Measurements from ENCODE around the gene PRKRIP1. TPM values are rescaled to one million over a fixed set of nuclear protein-coding genes. Genes with fewer than 3 reads are reported as not detected.

Gene PRKRIP1
- total and polyA plus RNA-seq, 5 donors from 2014 or later: 12.3 to 47.7 (median 15.4) TPM

DNA sequence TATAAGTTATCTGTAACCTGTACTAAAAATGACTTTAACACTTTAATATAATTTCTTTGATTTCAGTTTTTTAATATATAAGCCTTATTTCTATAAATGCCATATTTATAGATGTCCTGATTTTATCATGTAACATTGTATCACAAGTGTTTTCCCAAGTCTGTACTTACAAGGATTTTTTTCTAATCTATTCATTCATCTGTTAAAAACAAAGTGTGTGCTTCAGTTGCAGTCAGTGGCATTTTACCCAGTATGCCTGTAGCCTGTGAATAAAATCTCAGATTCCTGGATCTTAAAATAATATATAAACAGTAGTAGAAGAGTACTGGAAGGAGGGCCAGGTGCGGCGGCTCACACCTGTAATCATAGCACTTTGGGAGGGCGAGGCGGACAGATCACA lies 17.4 kb downstream of the PRKRIP1 start:
- H3K27ac Mint-ChIP-seq: peak overlapping the region; percentile 35 to 81 (median 53)
- no peak overlapping the region for H3K4me3 ChIP-seq (ENCODE audit: low read depth, low read length)
- no peak for ATAC-seq (ENCODE audit: low read depth in 2 of 2)
- H3K9me3 Mint-ChIP-seq: peaks cover 0 to 2% (median 0%) of the 10 kb centered on the region in 7 donors
- no peaks in the 10 kb centered on the region for H3K27me3 ChIP-seq (ENCODE audit: control insufficient read depth, insufficient read depth, low read length)
- H3K36me3 Mint-ChIP-seq: peaks cover 25% of the 10 kb centered on the region
- no peak for DNase-seq
- H3K4me1 Mint-ChIP-seq: peaks cover 19 to 52% (median 39%) of the 10 kb centered on the region in 4 donors
- H3K4me3 Mint-ChIP-seq: no peak overlapping the region
- H3K27me3 Mint-ChIP-seq: no peaks in the 10 kb centered on the region
- H3K36me3 ChIP-seq (ENCODE audit: control insufficient read depth, insufficient read depth, low read length): peaks cover 35% of the 10 kb centered on the region
- peak overlapping the region; percentile 1 for H3K27ac ChIP-seq (ENCODE audit: insufficient read depth, low read length, poor library complexity, severe bottlenecking)
- H3K4me1 ChIP-seq (ENCODE audit: control insufficient read depth, insufficient read depth, low read length, poor library complexity, severe bottlenecking): peaks cover 40% of the 10 kb centered on the region
- peaks cover 0 to 3% of the 10 kb centered on the region in 2 experiments for H3K9me3 ChIP-seq (ENCODE audit: control insufficient read depth in 2 of 2, low read length in 2 of 2)

DNA sequence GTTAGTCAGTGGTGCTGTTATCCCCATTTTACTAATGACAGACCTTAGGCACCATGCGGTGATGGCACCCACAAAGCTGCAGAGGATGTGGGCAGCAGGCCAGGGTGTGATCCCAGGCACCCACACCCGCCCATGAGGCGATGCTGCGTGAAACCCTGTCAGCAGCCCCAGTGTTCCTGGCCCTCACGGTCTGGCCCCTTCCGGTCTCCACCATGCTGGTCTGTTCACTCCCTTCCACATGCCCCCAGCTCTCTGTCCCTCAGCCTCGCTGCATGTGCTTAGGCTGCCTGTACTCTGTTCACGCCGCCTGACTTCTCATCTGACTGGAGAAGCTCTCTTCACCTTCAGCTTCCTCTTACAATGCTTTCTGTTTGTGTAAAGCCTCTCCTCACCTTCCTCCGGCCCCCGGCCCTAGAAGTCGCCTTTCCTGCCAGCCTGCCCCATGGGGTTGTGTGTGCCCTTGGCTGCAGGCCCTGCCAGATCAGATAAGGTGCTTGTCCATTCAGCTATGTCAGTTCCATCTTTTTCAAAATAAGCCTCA lies 19.6 kb downstream of the PRKRIP1 start:
- H3K27me3 Mint-ChIP-seq: no peaks in the 10 kb centered on the region
- H3K4me3 Mint-ChIP-seq: peak overlapping the region; percentile 58 to 86 (median 78)
- peak overlapping the region; percentile 93 to 98 (median 96) for H3K27ac Mint-ChIP-seq
- peaks cover 0 to 2% (median 0%) of the 10 kb centered on the region in 7 donors for H3K9me3 Mint-ChIP-seq
- Histone ChIP-seq H3K9me3 (ENCODE audit: control insufficient read depth in 2 of 2, low read length in 2 of 2) (no peaks in the 10 kb centered on the region), H3K27ac (ENCODE audit: insufficient read depth, low read length, poor library complexity, severe bottlenecking) (peak overlapping the region; percentile 74), H3K4me3 (ENCODE audit: low read depth, low read length) (peak overlapping the region; percentile 54), H3K27me3 (ENCODE audit: control insufficient read depth, insufficient read depth, low read length) (no peaks in the 10 kb centered on the region), H3K4me1 (ENCODE audit: control insufficient read depth, insufficient read depth, low read length, poor library complexity, severe bottlenecking) (peaks cover 44% of the 10 kb centered on the region), H3K36me3 (ENCODE audit: control insufficient read depth, insufficient read depth, low read length) (peaks cover 18% of the 10 kb centered on the region)
- peak in 2 of 3 donors; percentile 52 to 90 for DNase-seq
- peaks cover 27 to 71% (median 49%) of the 10 kb centered on the region in 4 donors for H3K4me1 Mint-ChIP-seq
- peak; percentile 74 to 79 for ATAC-seq (ENCODE audit: low read depth in 2 of 2)
- H3K36me3 Mint-ChIP-seq: peaks cover 20% of the 10 kb centered on the region

DNA sequence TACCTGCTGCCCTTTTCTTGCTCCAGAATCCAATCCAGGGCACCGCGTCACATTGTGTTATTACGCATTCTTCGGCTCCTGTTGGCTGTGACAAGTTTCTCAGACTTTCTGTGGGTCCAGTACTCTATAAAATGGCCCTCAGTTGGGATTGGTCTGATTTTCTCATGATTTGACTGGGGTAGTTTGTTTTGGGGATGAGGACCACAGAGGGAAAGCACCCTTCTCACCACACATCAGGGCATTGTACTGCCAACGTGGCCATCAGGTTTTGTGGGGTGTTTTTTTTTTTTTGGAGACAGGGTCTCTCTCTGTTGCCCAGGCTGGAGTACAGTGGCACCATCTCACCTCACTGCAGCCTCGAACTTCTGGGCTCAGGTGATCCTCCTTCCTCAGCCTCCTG lies 20.2 kb downstream of the PRKRIP1 start:
- no peaks in the 10 kb centered on the region for H3K9me3 ChIP-seq (ENCODE audit: control insufficient read depth in 2 of 2, low read length in 2 of 2)
- peaks cover 13% of the 10 kb centered on the region for H3K36me3 ChIP-seq (ENCODE audit: control insufficient read depth, insufficient read depth, low read length)
- peak overlapping the region; percentile 54 for H3K4me3 ChIP-seq (ENCODE audit: low read depth, low read length)
- H3K27ac Mint-ChIP-seq: peak overlapping the region; percentile 93 to 98 (median 96)
- no peaks in the 10 kb centered on the region for H3K27me3 ChIP-seq (ENCODE audit: control insufficient read depth, insufficient read depth, low read length)
- peaks cover 44% of the 10 kb centered on the region for H3K4me1 ChIP-seq (ENCODE audit: control insufficient read depth, insufficient read depth, low read length, poor library complexity, severe bottlenecking)
- peak overlapping the region; percentile 74 for H3K27ac ChIP-seq (ENCODE audit: insufficient read depth, low read length, poor library complexity, severe bottlenecking)
- H3K9me3 Mint-ChIP-seq: peaks cover 0 to 2% (median 0%) of the 10 kb centered on the region in 7 donors
- no peak for DNase-seq
- peak overlapping the region; percentile 58 to 86 (median 78) for H3K4me3 Mint-ChIP-seq
- H3K36me3 Mint-ChIP-seq: peaks cover 23% of the 10 kb centered on the region
- H3K27me3 Mint-ChIP-seq: no peaks in the 10 kb centered on the region
- peaks cover 30 to 76% (median 53%) of the 10 kb centered on the region in 4 donors for H3K4me1 Mint-ChIP-seq
- ATAC-seq (ENCODE audit: low read depth in 2 of 2): no peak

DNA sequence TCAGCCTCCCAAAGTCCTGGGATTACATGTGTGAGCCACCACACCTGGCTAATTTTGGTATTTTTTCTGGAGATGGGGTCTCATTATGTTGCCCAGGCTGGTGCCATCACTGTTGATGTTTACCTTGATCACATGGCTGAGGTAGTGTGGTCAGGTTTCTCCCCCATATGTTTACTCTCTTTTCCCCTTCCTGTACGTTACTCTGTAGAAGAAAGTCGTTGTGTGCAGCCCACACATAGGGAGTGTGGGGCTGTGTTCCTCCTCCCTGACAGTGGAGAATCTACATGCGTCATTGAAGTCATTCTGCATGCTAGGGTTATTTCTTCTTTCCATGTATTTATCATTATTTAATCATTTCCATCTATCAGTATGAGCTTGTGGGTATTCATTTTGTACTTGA lies 20.9 kb downstream of the PRKRIP1 start:
- Histone ChIP-seq H3K9me3 (ENCODE audit: control insufficient read depth in 2 of 2, low read length in 2 of 2) (no peaks in the 10 kb centered on the region), H3K4me3 (ENCODE audit: low read depth, low read length) (peak overlapping the region; percentile 48), H3K27ac (ENCODE audit: insufficient read depth, low read length, poor library complexity, severe bottlenecking) (peak overlapping the region; percentile 24), H3K4me1 (ENCODE audit: control insufficient read depth, insufficient read depth, low read length, poor library complexity, severe bottlenecking) (peaks cover 44% of the 10 kb centered on the region), H3K27me3 (ENCODE audit: control insufficient read depth, insufficient read depth, low read length) (no peaks in the 10 kb centered on the region), H3K36me3 (ENCODE audit: control insufficient read depth, insufficient read depth, low read length) (peaks cover 11% of the 10 kb centered on the region)
- peaks cover 30 to 76% (median 53%) of the 10 kb centered on the region in 4 donors for H3K4me1 Mint-ChIP-seq
- H3K36me3 Mint-ChIP-seq: peaks cover 23% of the 10 kb centered on the region
- H3K27me3 Mint-ChIP-seq: no peaks in the 10 kb centered on the region
- ATAC-seq (ENCODE audit: low read depth in 2 of 2) (peak in 1 of 2 donors; percentile 13), DNase-seq (peak in 1 of 3 donors; percentile 36)
- H3K9me3 Mint-ChIP-seq: peaks cover 0 to 2% (median 0%) of the 10 kb centered on the region in 7 donors
- peak overlapping the region; percentile 92 to 98 (median 96) for H3K27ac Mint-ChIP-seq
- H3K4me3 Mint-ChIP-seq: peak overlapping the region in 3 of 4 donors; percentile 50 to 74 (median 52)

DNA sequence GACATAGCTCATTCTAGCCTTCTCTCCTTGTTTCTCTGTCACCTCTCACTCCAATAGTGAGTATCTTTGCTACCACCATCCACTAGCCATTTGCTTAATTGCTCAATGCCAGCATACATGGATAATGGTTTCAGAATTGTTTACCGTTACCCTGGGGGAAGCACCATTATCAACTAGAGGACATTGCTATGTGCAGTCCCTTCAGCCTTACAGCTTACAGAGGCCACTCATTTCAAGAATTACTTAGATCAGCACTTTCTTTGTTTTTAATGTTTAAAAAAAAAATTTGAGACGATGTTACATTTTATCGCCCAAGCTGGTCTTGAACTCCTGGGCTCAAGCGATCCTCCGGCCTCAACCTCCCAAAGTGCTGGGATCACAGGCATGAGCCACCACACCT lies 22.4 kb downstream of the PRKRIP1 start:
- Mint-ChIP-seq H3K27me3 (no peaks in the 10 kb centered on the region), H3K27ac (peak overlapping the region; percentile 54 to 96 (median 92)), H3K9me3 (peaks cover 0 to 2% (median 0%) of the 10 kb centered on the region in 7 donors), H3K4me3 (no peak overlapping the region), H3K4me1 (peaks cover 30 to 73% (median 48%) of the 10 kb centered on the region in 4 donors), H3K36me3 (peaks cover 23% of the 10 kb centered on the region)
- Histone ChIP-seq H3K27me3 (ENCODE audit: control insufficient read depth, insufficient read depth, low read length) (no peaks in the 10 kb centered on the region), H3K36me3 (ENCODE audit: control insufficient read depth, insufficient read depth, low read length) (peaks cover 2% of the 10 kb centered on the region), H3K4me1 (ENCODE audit: control insufficient read depth, insufficient read depth, low read length, poor library complexity, severe bottlenecking) (peaks cover 44% of the 10 kb centered on the region), H3K4me3 (ENCODE audit: low read depth, low read length) (no peak overlapping the region), H3K9me3 (ENCODE audit: control insufficient read depth in 2 of 2, low read length in 2 of 2) (no peaks in the 10 kb centered on the region), H3K27ac (ENCODE audit: insufficient read depth, low read length, poor library complexity, severe bottlenecking) (no peak overlapping the region)
- ATAC-seq (ENCODE audit: low read depth in 2 of 2): no peak
- DNase-seq: no peak

DNA sequence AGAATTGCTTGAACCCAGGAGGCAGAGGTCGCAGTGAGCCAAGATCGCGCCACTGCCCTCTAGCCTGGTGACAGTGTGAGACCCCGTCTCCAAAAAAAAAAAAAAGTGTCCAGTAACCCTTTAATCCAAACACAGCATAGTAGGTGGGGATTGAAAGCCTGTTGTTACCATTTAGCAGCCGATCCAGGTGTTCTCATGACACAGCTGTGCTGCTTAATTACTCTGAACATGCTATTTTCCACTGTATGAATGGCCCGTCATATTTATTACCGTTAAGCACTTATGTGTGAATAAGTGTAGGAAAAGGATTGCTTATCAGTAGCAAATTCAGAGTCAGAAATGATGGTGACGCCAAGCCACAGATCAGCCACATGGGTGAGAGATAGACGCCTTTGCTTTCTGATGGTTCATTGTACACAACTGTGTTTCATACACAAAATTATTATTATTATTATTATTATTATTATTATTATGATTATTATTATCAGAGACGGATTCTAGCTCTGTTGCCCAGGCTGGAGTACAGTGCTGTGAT lies 25.6 kb downstream of the PRKRIP1 start:
- Mint-ChIP-seq H3K36me3 (peaks cover 38% of the 10 kb centered on the region), H3K9me3 (no peaks in the 10 kb centered on the region), H3K4me1 (peaks cover 24 to 71% (median 50%) of the 10 kb centered on the region in 4 donors), H3K27ac (no peak overlapping the region), H3K27me3 (no peaks in the 10 kb centered on the region), H3K4me3 (no peak overlapping the region)
- no peak for ATAC-seq (ENCODE audit: low read depth in 2 of 2)
- Histone ChIP-seq H3K4me1 (ENCODE audit: control insufficient read depth, insufficient read depth, low read length, poor library complexity, severe bottlenecking) (peaks cover 39% of the 10 kb centered on the region), H3K4me3 (ENCODE audit: low read depth, low read length) (no peak overlapping the region), H3K27ac (ENCODE audit: insufficient read depth, low read length, poor library complexity, severe bottlenecking) (no peak overlapping the region), H3K9me3 (ENCODE audit: control insufficient read depth in 2 of 2, low read length in 2 of 2) (no peaks in the 10 kb centered on the region), H3K27me3 (ENCODE audit: control insufficient read depth, insufficient read depth, low read length) (no peaks in the 10 kb centered on the region), H3K36me3 (ENCODE audit: control insufficient read depth, insufficient read depth, low read length) (peaks cover 2% of the 10 kb centered on the region)
- DNase-seq: no peak

DNA sequence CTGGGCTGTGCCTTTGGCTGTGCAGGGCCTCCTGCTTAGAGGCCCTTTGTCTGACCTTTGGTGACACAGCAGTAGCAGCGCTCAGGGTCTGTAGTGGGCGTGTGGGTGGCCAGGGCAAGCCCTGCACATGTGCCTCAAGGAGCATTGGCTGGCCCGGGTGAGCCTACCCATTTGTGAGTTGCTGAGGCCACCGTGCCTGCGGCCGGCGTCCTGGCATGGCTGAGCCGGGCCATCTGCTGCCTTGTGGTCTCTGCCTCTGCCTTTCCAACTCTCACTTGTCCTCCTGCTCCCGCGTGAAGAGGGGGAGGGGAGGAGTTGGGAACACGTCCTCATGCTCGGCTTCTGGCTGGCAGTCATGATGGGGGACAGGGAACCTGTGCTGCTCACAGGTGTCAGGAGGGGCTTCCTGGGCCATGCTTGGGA lies 28.0 kb downstream of the PRKRIP1 start:
- Histone ChIP-seq H3K27ac (ENCODE audit: insufficient read depth, low read length, poor library complexity, severe bottlenecking) (no peak overlapping the region), H3K9me3 (ENCODE audit: control insufficient read depth in 2 of 2, low read length in 2 of 2) (no peaks in the 10 kb centered on the region), H3K4me1 (ENCODE audit: control insufficient read depth, insufficient read depth, low read length, poor library complexity, severe bottlenecking) (peaks cover 41% of the 10 kb centered on the region), H3K4me3 (ENCODE audit: low read depth, low read length) (no peak overlapping the region), H3K36me3 (ENCODE audit: control insufficient read depth, insufficient read depth, low read length) (peaks cover 2% of the 10 kb centered on the region), H3K27me3 (ENCODE audit: control insufficient read depth, insufficient read depth, low read length) (no peaks in the 10 kb centered on the region)
- peak overlapping the region; percentile 100 for H3K27ac Mint-ChIP-seq
- no peaks in the 10 kb centered on the region for H3K27me3 Mint-ChIP-seq
- H3K4me3 Mint-ChIP-seq: peak overlapping the region in 1 of 4 donors; percentile 74
- DNase-seq (no peak), ATAC-seq (ENCODE audit: low read depth in 2 of 2) (no peak)
- peaks cover 18 to 69% (median 47%) of the 10 kb centered on the region in 4 donors for H3K4me1 Mint-ChIP-seq
- H3K9me3 Mint-ChIP-seq: no peaks in the 10 kb centered on the region
- H3K36me3 Mint-ChIP-seq: peaks cover 30% of the 10 kb centered on the region
